Ishikawa (cell line): ENCODE results near the gene DOCK2.

Source experiments
- CEBPB ChIP-seq: IDR thresholded peaks from 2 replicates; pipeline ENCODE4 v1.6.1; 2012
- CREB1 ChIP-seq: IDR thresholded peaks from 2 replicates; pipeline ENCODE4 v1.6.1; 2012; ENCODE audit warnings: low read depth
- EGR1 ChIP-seq: IDR thresholded peaks from 2 replicates; pipeline ENCODE4 v1.6.1; 2012
- EP300 ChIP-seq: IDR thresholded peaks from 2 replicates; pipeline ENCODE4 v1.6.1; 2012; ENCODE audit warnings: borderline replicate concordance
- FOXM1 ChIP-seq: IDR thresholded peaks from 2 replicates; pipeline ENCODE4 v1.6.1; 2012; ENCODE audit warnings: low read depth, borderline replicate concordance
- NFIC ChIP-seq: IDR thresholded peaks from 2 replicates; pipeline ENCODE4 v1.6.1; 2012
- RAD21 ChIP-seq: IDR thresholded peaks from 2 replicates; pipeline ENCODE4 v1.6.1; 2012; ENCODE audit warnings: low read depth
- REST ChIP-seq: IDR thresholded peaks from 2 replicates; pipeline ENCODE4 v1.6.1; 2012; ENCODE audit warnings: low read depth, mild to moderate bottlenecking
- TAF1 ChIP-seq: IDR thresholded peaks from 2 replicates; pipeline ENCODE4 v1.6.1; 2012; ENCODE audit warnings: low read depth, mild to moderate bottlenecking
- TCF12 ChIP-seq: IDR thresholded peaks from 2 replicates; pipeline ENCODE4 v1.6.1; 2012; ENCODE audit warnings: low read depth
- TEAD4 ChIP-seq: IDR thresholded peaks from 2 replicates; pipeline ENCODE4 v1.6.1; 2012
- YY1 ChIP-seq: IDR thresholded peaks from 2 replicates; pipeline ENCODE4 v1.6.1; 2012; ENCODE audit warnings: low read depth
- ZBTB7A ChIP-seq: IDR thresholded peaks from 2 replicates; pipeline ENCODE4 v1.6.1; 2012; ENCODE audit warnings: low read depth
- TF ChIP-seq, protein P1 (sequence below): IDR thresholded peaks from 2 replicates; pipeline ENCODE4 v1.6.1; 2012
- TF ChIP-seq, protein P2 (sequence below): IDR thresholded peaks from 2 replicates; pipeline ENCODE4 v1.6.1; 2012

DOCK2 gene

DNA sequence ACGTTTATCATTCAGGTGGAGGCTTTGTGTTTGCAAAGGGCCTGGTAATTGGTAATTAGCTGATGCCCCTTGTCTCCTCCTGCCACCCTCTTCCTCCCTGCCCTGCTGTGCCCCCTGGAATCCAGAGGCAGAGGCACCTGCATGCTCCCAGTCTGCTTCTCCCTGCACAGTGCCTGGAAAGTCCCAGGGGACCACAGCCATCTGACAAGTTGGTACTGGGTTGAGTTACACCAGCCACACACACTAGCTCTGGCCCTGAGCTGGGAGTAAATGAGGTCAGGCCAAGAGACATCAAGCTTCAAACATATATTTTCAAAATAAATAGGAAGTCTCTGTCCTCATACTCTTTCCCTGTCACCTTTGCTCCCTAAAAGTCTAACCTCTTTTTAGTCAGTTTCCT, 286.9 kb downstream of the DOCK2 start:
- TF ChIP-seq RAD21: no peak
- TF ChIP-seq, protein P1, sequence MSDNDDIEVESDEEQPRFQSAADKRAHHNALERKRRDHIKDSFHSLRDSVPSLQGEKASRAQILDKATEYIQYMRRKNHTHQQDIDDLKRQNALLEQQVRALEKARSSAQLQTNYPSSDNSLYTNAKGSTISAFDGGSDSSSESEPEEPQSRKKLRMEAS: no peak
- no peak for TF ChIP-seq CREB1
- no peak for TF ChIP-seq EP300
- no peak for TF ChIP-seq ZBTB7A
- TF ChIP-seq EGR1: no peak
- TF ChIP-seq, protein P2, sequence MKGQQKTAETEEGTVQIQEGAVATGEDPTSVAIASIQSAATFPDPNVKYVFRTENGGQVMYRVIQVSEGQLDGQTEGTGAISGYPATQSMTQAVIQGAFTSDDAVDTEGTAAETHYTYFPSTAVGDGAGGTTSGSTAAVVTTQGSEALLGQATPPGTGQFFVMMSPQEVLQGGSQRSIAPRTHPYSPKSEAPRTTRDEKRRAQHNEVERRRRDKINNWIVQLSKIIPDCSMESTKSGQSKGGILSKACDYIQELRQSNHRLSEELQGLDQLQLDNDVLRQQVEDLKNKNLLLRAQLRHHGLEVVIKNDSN: no peak
- no peak for TF ChIP-seq TAF1
- no peak for TF ChIP-seq REST
- no peak for TF ChIP-seq TCF12

DNA sequence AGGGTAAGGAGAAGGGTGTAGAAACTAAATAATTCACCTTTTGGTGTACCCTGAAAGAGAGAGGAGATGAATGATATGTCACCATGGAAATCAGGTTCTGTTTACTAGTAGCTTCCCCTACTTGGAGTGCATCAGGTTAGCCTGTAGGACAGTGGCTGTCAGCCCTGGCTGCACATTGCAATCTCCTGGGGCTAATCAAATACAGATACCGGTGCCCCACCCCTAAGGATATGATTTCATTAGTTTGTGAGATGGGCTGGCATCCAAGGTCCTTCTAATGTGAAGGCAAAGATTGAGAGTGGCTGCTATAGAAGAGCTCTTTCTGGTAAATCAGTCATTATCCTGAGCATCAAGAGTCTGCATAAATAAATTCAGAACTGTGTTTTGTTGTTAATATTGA, 296.1 kb downstream of the DOCK2 start:
- no peak for TF ChIP-seq TAF1
- no peak for TF ChIP-seq REST
- no peak for TF ChIP-seq EGR1
- TF ChIP-seq TEAD4: no peak
- no peak for TF ChIP-seq NFIC
- TF ChIP-seq EP300: no peak
- no peak for TF ChIP-seq ZBTB7A
- no peak for TF ChIP-seq CEBPB
- TF ChIP-seq, protein P1: no peak
- no peak for TF ChIP-seq FOXM1
- no peak for TF ChIP-seq TCF12
- TF ChIP-seq CREB1: no peak

- no peak for TF ChIP-seq RAD21
- no peak for TF ChIP-seq TAF1
- TF ChIP-seq YY1: no peak
- TF ChIP-seq REST: no peak
- TF ChIP-seq CEBPB: no peak
- no peak for TF ChIP-seq NFIC
- TF ChIP-seq, protein P1: no peak
- TF ChIP-seq FOXM1: no peak
- TF ChIP-seq, protein P2: no peak
- no peak for TF ChIP-seq ZBTB7A
- no peak for TF ChIP-seq EGR1
- no peak for TF ChIP-seq CREB1
- no peak for TF ChIP-seq TEAD4
- TF ChIP-seq TCF12: no peak
- TF ChIP-seq EP300: no peak
Observed at GRCh38 chr5:169933616-169934015, 296.5 kb downstream of the DOCK2 start.

DNA sequence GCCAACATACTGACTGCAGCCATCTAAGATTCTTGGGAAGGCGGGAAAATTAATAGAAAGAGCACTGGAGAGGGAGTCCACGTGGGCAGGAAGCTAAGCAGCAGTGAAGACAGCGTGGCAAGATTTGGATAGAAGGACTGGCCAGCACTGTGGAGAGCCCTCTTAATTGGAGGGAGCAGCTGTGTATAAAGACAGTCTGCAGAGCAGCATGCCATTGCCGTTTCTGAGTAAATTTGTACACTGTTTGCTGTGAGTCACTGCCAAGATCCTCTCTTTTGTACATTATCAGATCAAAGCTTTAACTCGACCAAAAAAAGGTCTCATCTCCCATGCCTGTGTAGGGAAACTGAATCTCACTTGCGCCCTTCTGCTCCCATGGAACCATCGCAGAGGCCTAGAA, 297.9 kb downstream of the DOCK2 start:
- TF ChIP-seq YY1: no peak
- no peak for TF ChIP-seq REST
- TF ChIP-seq, protein P1: no peak
- no peak for TF ChIP-seq NFIC
- TF ChIP-seq TAF1: no peak
- no peak for TF ChIP-seq RAD21
- no peak for TF ChIP-seq CREB1
- no peak for TF ChIP-seq ZBTB7A
- no peak for TF ChIP-seq EGR1
- no peak for TF ChIP-seq EP300
- no peak for TF ChIP-seq CEBPB
- TF ChIP-seq TEAD4: no peak
- TF ChIP-seq, protein P2: no peak
- TF ChIP-seq TCF12: no peak
- TF ChIP-seq FOXM1: no peak
